ENCODE data around the gene FGF11.

- TF ChIP-seq CTCF (IDR thresholded peaks at IDR 0.05) (no peak), POLR2A (IDR thresholded peaks at IDR 0.05) (no peak)
Observed at GRCh38 chr17:7425756-7426155, 13.6 kb upstream of the FGF11 start.

Data from body of pancreas (tissue), 4 donors.